Endothelial cell of umbilical vein (primary cell): ENCODE measurements around the gene TPBG. TPM values are rescaled to one million over a fixed set of nuclear protein-coding genes. Genes with fewer than 3 reads are reported as not detected.

Experiments used
- BruUV-seq: library from RNA; stranded (reverse); fragments of 400-500 nt; replicated peaks from 2 replicates; lab custom pipeline; 2021; lab: Mats Ljungman, UMichigan
- CTCF ChIA-PET: fragments of 300-600, 350-600 bp; sonication (Branson Sonifier 250); formaldehyde crosslinking; loops from one replicate; lab custom pipeline; 2021; ENCODE audit warnings: antibody characterized with exemption, inconsistent platforms; lab: Charles Lee
- POLR2A ChIA-PET: fragments of 300-600, 350-600 bp; sonication (Branson Sonifier 250); formaldehyde crosslinking; loops from one replicate; lab custom pipeline; 2021; ENCODE audit warnings: antibody characterized with exemption, inconsistent platforms; lab: Charles Lee
- DNase-seq: peaks from one replicate; pipeline ENCODE4 v3.0.0-alpha.2; 2011; ENCODE audit warnings: low read depth, low spot score
- FAIRE-seq: peaks from 2 replicates; lab custom pipeline; 2011; peaks lifted over from hg19 to GRCh38; lab: Jason Lieb, UNC
- H2AFZ ChIP-seq: 2 replicates; pipeline ENCODE4 v1.6.0; 2012; ENCODE audit warnings: low read depth, low read length, control low read depth, inconsistent platforms
- H3K27ac ChIP-seq: 2 replicates; pipeline ENCODE4 v1.5.1; 2011; ENCODE audit warnings: low read depth, mild to moderate bottlenecking, control low read depth, low read length, moderate library complexity; ENCODE audit not compliant: insufficient read depth
- H3K27me3 ChIP-seq, 2 experiments: 2 replicates each; pipeline versions ENCODE4 v1.6.0 to v1.6.1; 2011; ENCODE audit warnings: low read length in 2 of 2, mixed read lengths in 1 of 2; ENCODE audit not compliant: control insufficient read depth in 2 of 2, insufficient read depth in 2 of 2
- H3K36me3 ChIP-seq, 2 experiments: 2 replicates in 1 of 2; 3 replicates in 1 of 2; pipeline ENCODE4 v1.5.1; 2011; ENCODE audit warnings: low read length in 2 of 2, mild to moderate bottlenecking in 1 of 2, moderate library complexity in 1 of 2; ENCODE audit not compliant: control insufficient read depth in 2 of 2, insufficient read depth in 2 of 2; ENCODE audit errors: extremely low read depth in 1 of 2
- H3K4me1 ChIP-seq: 3 replicates; pipeline ENCODE4 v1.5.1; 2011; ENCODE audit warnings: mild to moderate bottlenecking, low read length; ENCODE audit not compliant: control insufficient read depth, insufficient read depth; ENCODE audit errors: extremely low read depth
- H3K4me2 ChIP-seq: 2 replicates; pipeline ENCODE4 v1.6.1; 2011; ENCODE audit warnings: low read length, control low read depth, mixed read lengths; ENCODE audit not compliant: insufficient read depth
- H3K4me3 ChIP-seq, 3 experiments: fragments of 200-600 bp in 1 of 3; sonication (generic), shearing (Covaris generic) in 1 of 3; replicated peaks in 1 of 3; 2 replicates each; pipeline ENCODE4 v1.5.1; 2011 to 2016; ENCODE audit warnings: control low read depth in 3 of 3, low read length in 3 of 3, mild to moderate bottlenecking in 2 of 3, inconsistent platforms in 1 of 3, low read depth in 1 of 3, moderate library complexity in 1 of 3; ENCODE audit not compliant: insufficient read depth in 1 of 3
- H3K79me2 ChIP-seq: 2 replicates; pipeline ENCODE4 v1.6.0; 2012; ENCODE audit warnings: low read length, inconsistent platforms; ENCODE audit not compliant: control insufficient read depth, insufficient read depth
- H3K9ac ChIP-seq: replicated peaks from 2 replicates; pipeline ENCODE3; 2011; ENCODE audit warnings: low read length, control low read depth; ENCODE audit not compliant: insufficient read depth; ENCODE audit errors: extremely low read depth
- H3K9me1 ChIP-seq: replicated peaks from 3 replicates; pipeline ENCODE4 v1.6.0; 2011; ENCODE audit warnings: mild to moderate bottlenecking, low read length; ENCODE audit not compliant: control insufficient read depth, insufficient read depth; ENCODE audit errors: extremely low read depth
- H3K9me3 ChIP-seq: replicated peaks from 2 replicates; pipeline ENCODE4 v1.5.1; 2012; ENCODE audit warnings: low read length, inconsistent platforms; ENCODE audit not compliant: control insufficient read depth, insufficient read depth
- H4K20me1 ChIP-seq: replicated peaks from 2 replicates; pipeline ENCODE3; 2011; ENCODE audit warnings: mild to moderate bottlenecking, low read length; ENCODE audit not compliant: control insufficient read depth, insufficient read depth; ENCODE audit errors: extremely low read depth
- JUN ChIP-seq: IDR thresholded peaks from 2 replicates; pipeline ENCODE4 v1.6.1; 2011; ENCODE audit warnings: borderline replicate concordance, low read depth; ENCODE audit not compliant: insufficient read length, insufficient read depth
- MYC ChIP-seq: IDR thresholded peaks from one replicate; pipeline ENCODE4 v1.6.1; 2011; ENCODE audit warnings: mild to moderate bottlenecking, low read depth, low read length
- POLR2A ChIP-seq: IDR thresholded peaks from 2 replicates; pipeline ENCODE4 v1.6.1; 2012; ENCODE audit warnings: low read depth, mild to moderate bottlenecking, control low read depth, low read length
- POLR2AphosphoS5 ChIP-seq: IDR thresholded peaks from 2 replicates; pipeline ENCODE4 v1.6.1; 2012; ENCODE audit warnings: low read depth, mild to moderate bottlenecking, control low read depth, low read length, moderate library complexity; ENCODE audit not compliant: insufficient read depth
- dilution Hi-C: fragments of 300-500 bp; cut with MboI; formaldehyde crosslinking; loops from one replicate; pipeline ENCODE4 v1.15.0; 2019; ENCODE audit warnings: low sequenced_read_pairs; ENCODE audit not compliant: extremely low pct_ligation_motif_present
- intact Hi-C: fragments of 100-400 bp; cut with micrococcal nuclease; formaldehyde crosslinking; loops from one replicate; pipeline ENCODE4 v1.10.0; 2022
- polyA plus RNA-seq, 4 experiments: library from polyadenylated mRNA; depleted of rRNA in 3 of 4; stranded (reverse) in 3 of 4; unstranded in 1 of 4; fragments of >200 nt; gene quantifications; 2 replicates each; pipeline versions ENCODE4 v1.2.1 to v1.2.3, GENCODE V29; 2011 to 2012; ENCODE audit warnings: missing spikeins in 1 of 4
- total RNA-seq: library from RNA; stranded (reverse); gene quantifications from 2 replicates; pipeline ENCODE4 v1.2.3, GENCODE V29; 2021
- TF ChIP-seq, protein P1 (sequence below), 2 donors: IDR thresholded peaks; 1 replicate in 1 of 2; 2 replicates in 1 of 2; pipeline ENCODE4 v1.5.1; 2011; ENCODE audit warnings: low read length in 2 of 2, mild to moderate bottlenecking in 2 of 2, moderate library complexity in 2 of 2, control low read depth in 1 of 2, inconsistent platforms in 1 of 2, low read depth in 1 of 2; ENCODE audit not compliant: insufficient read depth in 1 of 2; ENCODE audit errors: extremely low read depth in 1 of 2

Gene TPBG
- total and polyA plus RNA-seq, 2 donors (not counting 3 experiments of a cell fraction or from before 2014, with no cell fraction given) = 7.5 to 9.0 TPM

DNA sequence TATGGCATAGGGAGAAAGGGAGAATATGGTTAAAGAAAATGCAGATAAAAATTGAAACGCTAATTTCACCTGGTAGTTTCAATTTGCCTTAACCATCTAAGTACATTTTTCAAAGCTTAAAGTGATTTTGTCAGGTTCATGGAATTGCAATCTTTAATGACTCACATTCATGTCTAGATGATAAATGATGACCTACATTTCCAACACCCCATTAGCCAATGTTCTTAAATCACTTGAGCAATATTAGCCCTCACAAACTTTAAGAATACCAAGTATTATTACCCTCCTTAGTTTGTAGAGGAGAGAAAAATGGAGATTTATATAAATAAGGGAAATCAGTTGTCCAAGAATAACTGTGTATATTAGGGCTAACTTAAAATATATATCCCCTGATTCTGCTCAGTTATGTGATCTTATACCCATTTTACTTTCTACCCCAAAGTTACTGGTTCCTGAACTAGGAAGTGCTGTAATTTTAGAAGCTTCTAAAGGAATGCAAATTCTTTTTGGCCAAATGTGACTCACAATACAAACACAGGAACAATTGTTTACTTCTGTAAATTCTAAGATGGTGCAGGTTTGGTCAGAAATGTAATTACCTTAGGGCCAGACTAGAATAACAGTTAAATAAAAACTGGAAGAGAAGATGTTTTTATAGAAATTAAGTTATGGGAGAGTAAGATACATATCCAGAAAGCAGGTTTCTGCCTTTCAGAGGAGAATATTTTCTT is 34.5 kb downstream of the TPBG start:
- CTCF ChIA-PET = interaction anchor here (1.3 to 1.8 kb wide), 3 partner anchors 9 to 35 kb away, joined by 3 to 5 read pairs (median 5); partner anchors contain the start of gene TPBG
- Histone ChIP-seq H2AFZ (no peak overlapping the region), H3K9me3 (no peaks in the 10 kb centered on the region), H3K9me1 (no peaks in the 10 kb centered on the region), H3K9ac (no peak overlapping the region), H3K79me2 (no peaks in the 10 kb centered on the region), H3K36me3 (no peaks in the 10 kb centered on the region), H4K20me1 (no peaks in the 10 kb centered on the region), H3K27me3 (no peaks in the 10 kb centered on the region), H3K4me2 (no peak overlapping the region), H3K27ac (no peak overlapping the region), H3K4me1 (no peaks in the 10 kb centered on the region), H3K4me3 (no peak overlapping the region)
- POLR2A ChIA-PET = no interaction called here
- intact Hi-C loops = no loop called here
- dilution Hi-C loops = no loop called here
- no peak for DNase-seq
- FAIRE-seq = no peak
- no TSS peak for BruUV-seq
- TF ChIP-seq JUN (no peak), POLR2AphosphoS5 (no peak), POLR2A (no peak), MYC (no peak)

DNA sequence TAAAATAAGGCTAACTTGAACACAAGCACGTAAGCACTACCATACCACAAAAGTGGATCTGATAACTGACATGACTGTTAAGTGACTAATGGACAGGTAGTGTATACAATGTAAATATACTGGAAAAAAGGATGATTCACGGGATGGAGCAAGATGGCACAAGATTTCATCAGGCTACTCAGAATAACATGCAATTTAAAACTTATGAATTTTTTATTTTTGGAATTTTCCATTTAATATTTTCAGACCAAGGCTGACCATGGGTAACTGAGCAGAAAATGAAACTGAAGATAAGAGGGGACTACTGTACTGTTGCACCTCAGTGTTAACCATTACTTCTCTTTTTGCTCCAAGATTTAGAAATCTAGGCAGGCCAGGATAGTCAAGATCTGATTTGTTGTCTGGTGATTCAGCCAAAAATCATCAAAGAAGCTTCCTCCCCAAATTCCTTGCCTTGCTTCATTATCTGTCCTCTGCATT is 45.4 kb downstream of the TPBG start:
- ChIA-PET POLR2A (no interaction called here), CTCF (interaction anchor here (1.9 kb wide), 1 partner anchor 10 kb away, joined by 5 read pairs; no protein-coding TSS in a partner anchor)
- Histone ChIP-seq H3K27me3 (no peaks in the 10 kb centered on the region), H4K20me1 (no peaks in the 10 kb centered on the region), H3K9me1 (no peaks in the 10 kb centered on the region), H3K36me3 (no peaks in the 10 kb centered on the region), H3K4me1 (no peaks in the 10 kb centered on the region), H3K4me3 (no peak overlapping the region), H3K4me2 (no peak overlapping the region), H3K27ac (no peak overlapping the region), H3K9me3 (no peaks in the 10 kb centered on the region), H3K79me2 (no peaks in the 10 kb centered on the region), H3K9ac (no peak overlapping the region), H2AFZ (no peak overlapping the region)
- no peak for TF ChIP-seq POLR2A
- TF ChIP-seq, protein P1, sequence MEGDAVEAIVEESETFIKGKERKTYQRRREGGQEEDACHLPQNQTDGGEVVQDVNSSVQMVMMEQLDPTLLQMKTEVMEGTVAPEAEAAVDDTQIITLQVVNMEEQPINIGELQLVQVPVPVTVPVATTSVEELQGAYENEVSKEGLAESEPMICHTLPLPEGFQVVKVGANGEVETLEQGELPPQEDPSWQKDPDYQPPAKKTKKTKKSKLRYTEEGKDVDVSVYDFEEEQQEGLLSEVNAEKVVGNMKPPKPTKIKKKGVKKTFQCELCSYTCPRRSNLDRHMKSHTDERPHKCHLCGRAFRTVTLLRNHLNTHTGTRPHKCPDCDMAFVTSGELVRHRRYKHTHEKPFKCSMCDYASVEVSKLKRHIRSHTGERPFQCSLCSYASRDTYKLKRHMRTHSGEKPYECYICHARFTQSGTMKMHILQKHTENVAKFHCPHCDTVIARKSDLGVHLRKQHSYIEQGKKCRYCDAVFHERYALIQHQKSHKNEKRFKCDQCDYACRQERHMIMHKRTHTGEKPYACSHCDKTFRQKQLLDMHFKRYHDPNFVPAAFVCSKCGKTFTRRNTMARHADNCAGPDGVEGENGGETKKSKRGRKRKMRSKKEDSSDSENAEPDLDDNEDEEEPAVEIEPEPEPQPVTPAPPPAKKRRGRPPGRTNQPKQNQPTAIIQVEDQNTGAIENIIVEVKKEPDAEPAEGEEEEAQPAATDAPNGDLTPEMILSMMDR (IDR thresholded peaks at IDR 0.05; ENCODE audit: extremely low read depth in 1 of 2, insufficient read depth in 1 of 2, low read depth in 1 of 2, low read length in 2 of 2) = no peak
- no peak for TF ChIP-seq JUN
- intact Hi-C loops (no loop called here), dilution Hi-C loops (no loop called here)
- DNase-seq (no peak), FAIRE-seq (no peak)
- BruUV-seq = no TSS peak
